GM12864 (cell line): Measurements from ENCODE around the gene RAPGEF2.

Experiments used
- DNase-seq: peaks from one replicate; pipeline ENCODE4 v3.0.0-alpha.2; 2011; ENCODE audit warnings: low read depth
- H3K4me3 ChIP-seq: 2 replicates; pipeline ENCODE4 v1.5.1; 2011; ENCODE audit warnings: mild to moderate bottlenecking, low read depth, low read length, control low read depth
- TF ChIP-seq, protein P1 (sequence below): IDR thresholded peaks from 2 replicates; pipeline ENCODE4 v1.5.1; 2011; ENCODE audit warnings: low read depth, mild to moderate bottlenecking, moderate library complexity, low read length, control low read depth, inconsistent platforms; ENCODE audit errors: missing control alignments

The RAPGEF2 gene

GRCh38 chr4:159273841-159274240 is 171.0 kb downstream of the RAPGEF2 start:
- TF ChIP-seq, protein P1, sequence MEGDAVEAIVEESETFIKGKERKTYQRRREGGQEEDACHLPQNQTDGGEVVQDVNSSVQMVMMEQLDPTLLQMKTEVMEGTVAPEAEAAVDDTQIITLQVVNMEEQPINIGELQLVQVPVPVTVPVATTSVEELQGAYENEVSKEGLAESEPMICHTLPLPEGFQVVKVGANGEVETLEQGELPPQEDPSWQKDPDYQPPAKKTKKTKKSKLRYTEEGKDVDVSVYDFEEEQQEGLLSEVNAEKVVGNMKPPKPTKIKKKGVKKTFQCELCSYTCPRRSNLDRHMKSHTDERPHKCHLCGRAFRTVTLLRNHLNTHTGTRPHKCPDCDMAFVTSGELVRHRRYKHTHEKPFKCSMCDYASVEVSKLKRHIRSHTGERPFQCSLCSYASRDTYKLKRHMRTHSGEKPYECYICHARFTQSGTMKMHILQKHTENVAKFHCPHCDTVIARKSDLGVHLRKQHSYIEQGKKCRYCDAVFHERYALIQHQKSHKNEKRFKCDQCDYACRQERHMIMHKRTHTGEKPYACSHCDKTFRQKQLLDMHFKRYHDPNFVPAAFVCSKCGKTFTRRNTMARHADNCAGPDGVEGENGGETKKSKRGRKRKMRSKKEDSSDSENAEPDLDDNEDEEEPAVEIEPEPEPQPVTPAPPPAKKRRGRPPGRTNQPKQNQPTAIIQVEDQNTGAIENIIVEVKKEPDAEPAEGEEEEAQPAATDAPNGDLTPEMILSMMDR, result no peak
- no peak overlapping the region for H3K4me3 ChIP-seq
- no peak for DNase-seq

- DNase-seq, result no peak
- no peak overlapping the region for H3K4me3 ChIP-seq
- TF ChIP-seq, protein P1, result no peak
These were observed 175.5 kb downstream of the RAPGEF2 start for GRCh38 chr4:159278399-159278798.

DNA sequence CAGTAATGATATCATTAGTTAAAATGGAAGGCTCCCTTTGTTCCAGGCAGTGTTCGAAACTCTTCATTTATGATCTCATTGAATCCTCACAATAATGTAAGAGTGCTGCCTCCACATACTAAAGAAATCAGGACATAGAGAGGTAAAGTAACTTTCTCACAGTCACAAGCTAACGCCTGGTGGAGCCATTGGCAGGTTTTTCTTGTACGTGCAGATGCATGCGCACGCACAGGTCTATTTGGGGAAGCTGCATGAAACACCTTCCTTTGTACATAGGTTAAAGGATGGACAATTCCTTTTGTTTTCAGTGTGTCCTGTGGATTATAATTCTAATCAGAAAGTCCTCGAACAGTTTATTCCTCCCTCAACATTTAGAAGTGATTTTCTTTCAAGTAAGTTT is 176.2 kb downstream of the RAPGEF2 start:
- H3K4me3 ChIP-seq, result no peak overlapping the region
- TF ChIP-seq, protein P1, result no peak
- no peak for DNase-seq

DNA sequence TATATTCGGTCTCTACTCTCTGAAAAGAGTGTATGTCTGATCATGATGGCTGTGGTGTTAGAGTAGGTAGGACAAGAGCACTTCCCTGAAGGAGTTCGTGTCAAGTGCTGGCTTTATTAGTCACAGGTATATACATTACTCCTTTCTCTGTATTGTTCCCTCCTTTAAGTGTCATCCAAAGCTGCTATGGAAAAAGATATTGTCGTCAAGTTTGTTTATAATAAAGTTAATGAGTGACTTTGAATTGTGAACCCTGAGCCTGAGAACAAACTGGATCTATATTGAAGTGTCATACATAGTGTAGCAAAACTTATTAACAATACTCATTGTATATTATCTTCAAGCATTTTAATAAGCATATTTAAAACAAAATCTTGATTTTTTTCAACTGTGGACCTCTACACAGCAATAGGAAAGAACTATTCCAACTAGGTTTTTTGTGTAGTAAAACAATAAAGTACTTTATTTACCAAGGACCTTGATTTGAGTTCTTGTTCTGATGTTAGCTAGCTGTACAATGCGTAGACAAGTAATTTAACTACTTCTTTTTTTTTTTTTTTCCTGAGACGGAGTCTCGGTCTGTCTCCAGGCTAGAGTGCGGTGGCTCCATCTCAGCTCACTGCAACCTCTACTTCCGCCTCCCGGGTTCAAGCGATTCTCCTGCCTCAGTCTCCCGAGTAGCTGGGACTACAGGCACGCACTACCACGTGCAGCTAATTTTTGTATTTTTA is 177.7 kb downstream of the RAPGEF2 start:
- H3K4me3 ChIP-seq, result no peak overlapping the region
- DNase-seq, result no peak
- TF ChIP-seq, protein P1, result no peak

- no peak overlapping the region for H3K4me3 ChIP-seq
- TF ChIP-seq, protein P1, result no peak
- DNase-seq, result no peak
These were observed 178.9 kb downstream of the RAPGEF2 start for GRCh38 chr4:159281771-159282170.

GRCh38 chr4:159282329-159282728 is 179.4 kb downstream of the RAPGEF2 start:
- TF ChIP-seq, protein P1, result no peak
- DNase-seq, result no peak

DNA sequence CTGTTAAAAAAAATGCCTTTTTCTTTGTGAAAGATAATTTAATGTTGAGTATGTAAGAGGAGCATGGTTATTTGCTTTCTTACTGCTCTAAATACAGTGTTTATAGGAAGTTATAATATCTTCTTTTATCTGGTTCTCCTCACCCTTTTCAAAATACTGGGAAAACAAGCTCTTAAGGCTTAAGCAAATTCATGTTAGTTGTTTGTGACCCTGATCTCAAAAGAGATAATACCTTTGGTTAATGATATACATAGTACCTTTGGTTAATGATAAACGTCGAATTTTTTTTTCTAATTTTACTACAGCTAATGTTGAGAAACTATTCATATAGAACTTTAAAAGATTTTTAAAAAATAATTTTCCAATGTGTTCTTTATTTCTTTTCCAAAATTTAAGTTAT is 180.1 kb downstream of the RAPGEF2 start:
- TF ChIP-seq, protein P1, result no peak
- H3K4me3 ChIP-seq, result no peak overlapping the region
- no peak for DNase-seq

More at GRCh38 chr4:159282329-159282728, 179.4 kb downstream of the RAPGEF2 start:
- no peak overlapping the region for H3K4me3 ChIP-seq
